NCI-H345 treated with DMSO at 0.1 percent for 48 hours (cell line): ENCODE measurements around the gene HOXA3.

Source experiments
- DNase-seq: peaks from one replicate; lab custom pipeline; 2025; ENCODE audit not compliant: unreplicated experiment; lab: John Stamatoyannopoulos, UW

The HOXA3 gene

GRCh38 chr7:27157702-27158431 is 5.5 kb upstream of the HOXA3 start:
- no peak for DNase-seq

GRCh38 chr7:27156916-27157701 is 4.7 kb upstream of the HOXA3 start:
- no peak for DNase-seq

- no peak for DNase-seq
Observed at GRCh38 chr7:27156508-27156898, 4.1 kb upstream of the HOXA3 start, which contains the start of gene HOXA7. Gene HOXA7 (minus strand): TSS chr7:27156675. CDS start chr7:27156545, 130 bp downstream.

- DNase-seq: no peak
Observed at GRCh38 chr7:27155816-27156507, 3.6 kb upstream of the HOXA3 start.

DNA sequence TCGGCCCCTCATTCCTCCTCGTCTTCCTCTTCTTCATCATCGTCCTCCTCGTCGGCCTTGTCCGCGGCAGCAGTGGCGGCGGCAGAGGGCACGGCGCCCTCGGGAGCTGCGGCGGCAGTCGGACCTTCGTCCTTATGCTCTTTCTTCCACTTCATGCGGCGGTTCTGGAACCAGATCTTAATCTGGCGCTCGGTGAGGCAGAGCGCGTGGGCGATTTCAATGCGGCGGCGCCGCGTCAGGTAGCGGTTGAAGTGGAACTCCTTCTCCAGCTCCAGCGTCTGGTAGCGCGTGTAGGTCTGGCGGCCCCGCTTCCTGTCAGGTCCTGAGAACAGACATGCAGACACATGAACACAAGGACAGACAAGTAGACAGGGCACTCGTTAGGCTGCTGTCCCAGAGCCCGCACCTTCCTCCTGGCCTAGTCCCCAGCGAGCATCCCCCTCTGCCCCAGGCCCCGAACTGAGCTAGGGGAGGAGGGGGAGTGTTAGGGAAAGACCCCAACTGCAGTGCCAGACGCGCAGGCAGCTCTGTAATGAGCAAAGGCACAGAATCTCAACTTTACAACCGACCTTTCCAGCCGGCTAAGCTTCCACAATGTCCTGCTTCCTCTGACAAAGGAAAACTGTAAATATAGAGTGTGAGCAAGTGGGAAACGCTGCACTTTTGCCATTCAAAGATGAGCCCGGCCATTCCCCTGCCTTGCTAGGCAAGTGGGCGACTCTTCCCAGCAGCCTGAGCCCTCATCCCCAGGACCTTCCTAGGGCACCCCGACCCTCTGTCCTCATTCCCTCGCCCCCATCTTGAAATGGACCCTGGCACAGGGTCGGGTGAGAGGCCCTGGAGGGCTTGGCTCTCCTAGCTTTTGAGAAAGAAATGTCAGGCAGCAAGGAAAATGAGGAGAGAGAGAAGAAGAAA is 2.8 kb upstream of the HOXA3 start:
- DNase-seq: no peak

DNA sequence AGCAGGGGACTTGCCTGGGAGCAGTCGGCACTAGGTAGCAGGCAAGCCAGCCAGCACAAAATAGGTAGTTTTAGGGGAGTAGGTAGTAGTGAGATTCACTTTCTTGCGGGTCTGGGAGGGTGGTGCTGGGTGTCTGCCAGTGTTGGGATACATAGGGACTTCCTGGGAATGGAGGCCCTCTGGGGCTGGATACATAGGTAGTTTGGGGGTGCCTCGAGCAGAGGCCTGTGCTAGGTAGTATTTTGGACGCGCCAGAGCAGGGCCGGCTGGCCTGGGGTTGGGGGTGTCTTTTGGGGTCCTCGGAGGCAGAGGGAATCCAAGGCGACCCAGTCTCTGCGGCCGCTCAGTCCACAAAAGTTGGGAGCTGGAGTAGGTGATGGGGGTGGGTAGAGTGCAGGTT is 2.0 kb upstream of the HOXA3 start:
- DNase-seq: no peak

DNA sequence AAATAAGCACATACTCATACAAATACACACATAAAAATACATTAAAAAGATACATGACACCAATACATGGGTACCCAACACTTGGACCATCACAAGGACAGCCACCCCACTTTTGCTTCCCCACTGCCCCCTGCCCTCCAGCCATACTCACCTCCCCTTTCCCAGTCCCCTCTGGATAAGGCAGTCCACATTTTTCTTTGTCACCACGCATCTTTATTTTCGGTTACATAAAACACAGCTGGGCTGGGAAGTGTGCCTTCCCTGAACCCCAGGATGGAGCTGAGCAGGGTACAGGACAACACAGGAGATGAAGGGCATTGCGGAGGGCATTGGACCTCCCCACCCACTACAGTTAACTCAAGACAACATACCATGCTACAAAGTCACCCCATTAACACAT is 1.1 kb upstream of the HOXA3 start:
- no peak for DNase-seq

- no peak for DNase-seq
Observed at GRCh38 chr7:27152816-27153442, 546 bp upstream of the HOXA3 start.

DNA sequence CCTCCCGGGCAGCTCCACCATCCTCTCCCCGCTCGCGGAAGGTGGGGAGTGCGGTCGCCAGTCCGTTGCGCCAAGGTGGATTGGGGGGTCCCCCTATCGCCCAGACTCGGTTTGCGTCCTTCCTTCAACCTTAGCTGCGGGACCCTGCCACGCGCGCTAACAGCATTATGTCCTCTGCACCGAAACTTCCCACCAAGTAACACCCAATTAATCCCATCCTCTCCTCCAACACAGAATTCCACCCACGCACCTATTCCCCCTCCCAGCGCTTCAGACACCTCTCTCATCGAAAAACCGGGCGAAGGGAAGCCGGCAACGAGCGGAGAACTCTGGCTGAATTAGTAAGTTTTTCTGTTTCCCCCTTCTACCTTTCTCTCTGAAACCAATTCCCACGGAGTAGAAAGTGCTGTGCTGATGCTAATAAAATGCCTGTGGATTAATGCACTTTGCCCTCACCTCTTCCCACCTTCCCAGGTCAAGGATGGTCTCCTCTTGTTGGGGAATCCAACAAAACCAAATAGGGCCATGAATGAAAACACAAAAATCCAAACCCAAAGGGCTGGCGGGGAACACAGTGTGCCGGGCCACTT is 947 bp downstream of the HOXA3 start:
- peak; percentile 61 for DNase-seq

GRCh38 chr7:27150568-27151340 is 1.6 kb downstream of the HOXA3 start:
- DNase-seq: peak; percentile 84

- DNase-seq: peak; percentile 40
Observed at GRCh38 chr7:27149842-27150567, 2.4 kb downstream of the HOXA3 start.

DNA sequence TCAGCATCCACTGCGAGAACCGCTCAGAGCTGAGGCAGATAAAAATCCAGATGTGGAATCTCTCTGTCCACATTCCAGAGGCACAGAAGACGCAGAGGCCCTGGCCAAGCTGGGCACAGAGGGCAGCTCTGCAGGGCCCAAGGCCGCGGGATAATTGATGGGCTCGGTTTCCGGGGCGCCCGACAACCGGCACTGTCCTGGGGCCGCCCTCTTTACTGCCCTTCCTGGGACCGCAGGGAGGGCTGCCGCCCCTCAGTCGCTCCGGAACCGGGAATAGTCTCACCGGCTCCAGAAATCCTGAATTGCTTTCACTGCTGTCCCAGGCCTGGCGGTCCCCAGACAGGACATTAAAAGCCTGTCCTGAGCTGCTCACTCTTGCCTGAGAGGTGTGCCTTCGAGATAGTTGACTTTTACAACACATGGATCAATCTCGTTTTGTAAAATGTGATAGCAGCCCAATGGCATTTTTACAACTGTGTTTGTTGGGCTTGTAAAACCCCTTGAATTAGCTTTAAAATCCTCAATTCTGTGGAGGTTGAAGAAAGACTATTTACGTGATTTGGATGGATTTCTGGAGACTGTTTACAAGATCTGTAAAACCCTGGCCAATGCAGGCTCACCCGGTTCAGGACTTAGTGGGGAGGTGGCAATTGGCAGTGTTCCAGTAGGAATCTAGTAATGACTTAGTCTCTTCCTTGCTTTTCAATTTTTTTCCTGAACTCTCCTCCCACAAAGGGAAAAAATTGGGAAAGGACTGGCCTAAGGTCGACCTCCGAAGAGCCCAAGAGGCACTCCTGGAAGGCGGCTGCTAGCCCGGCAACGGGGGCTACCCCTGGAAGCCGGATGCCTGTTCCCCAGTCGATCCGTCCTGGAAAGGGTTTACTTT is 3.4 kb downstream of the HOXA3 start:
- DNase-seq: no peak

DNA sequence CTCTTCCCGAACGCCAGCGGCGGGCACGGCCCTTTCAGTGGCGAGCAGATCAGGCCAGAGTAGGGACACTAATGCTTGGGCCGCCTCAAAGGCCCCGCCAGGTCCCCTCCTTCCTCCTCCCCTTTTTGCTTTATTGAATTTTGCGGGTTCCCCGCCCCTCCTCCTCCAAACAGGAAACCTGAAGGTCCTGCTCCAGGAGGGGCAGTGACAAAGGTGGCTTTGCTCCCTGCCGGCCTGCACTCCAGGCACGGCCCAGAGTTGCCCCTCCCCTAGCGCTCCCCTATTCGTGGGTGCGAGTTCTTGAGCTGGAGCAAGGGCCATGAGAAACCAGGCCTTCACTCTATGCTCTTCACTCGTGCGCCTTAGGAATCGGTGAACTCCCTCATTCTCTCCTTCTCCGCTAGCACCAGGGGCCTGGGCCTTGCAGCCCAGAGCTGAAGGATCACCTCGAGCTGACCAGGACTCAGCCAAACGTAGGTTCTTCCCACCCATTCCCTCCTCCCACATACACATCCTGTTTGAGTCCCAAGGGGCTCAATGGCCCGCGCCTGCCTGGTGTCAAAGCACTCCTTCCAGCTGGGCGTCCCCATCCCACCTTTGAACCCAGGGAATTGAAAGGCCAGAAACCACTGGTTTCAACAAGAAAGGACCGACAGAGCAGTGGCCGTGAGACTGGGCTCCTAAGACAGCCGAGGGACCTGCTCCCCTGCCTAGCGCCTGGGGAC is 4.2 kb downstream of the HOXA3 start:
- no peak for DNase-seq

- no peak for DNase-seq
Observed at GRCh38 chr7:27147199-27148030, 5.0 kb downstream of the HOXA3 start, which contains the start of gene HOXA6. Gene HOXA6 (minus strand): TSS chr7:27147774. CDS start chr7:27147749, 25 bp downstream.

GRCh38 chr7:27146491-27147198 is 5.7 kb downstream of the HOXA3 start:
- DNase-seq: no peak
